PFSK-1 (cell line): ENCODE results near the gene EEF1AKMT2.

Experiments
- FOXP2 ChIP-seq: optimal IDR thresholded peaks from 2 replicates; pipeline ENCODE3; 2011; ENCODE audit warnings: borderline replicate concordance, control low read depth, inconsistent platforms; ENCODE audit not compliant: insufficient read depth; ENCODE audit errors: extremely low read length, extremely low read depth
- POLR2AphosphoS5 ChIP-seq: IDR thresholded peaks from 2 replicates; pipeline ENCODE4 v1.6.1; 2012; ENCODE audit warnings: low read depth, mild to moderate bottlenecking, control low read depth, low read length, moderate library complexity
- REST ChIP-seq, 2 experiments: IDR thresholded peaks; 2 replicates each; pipeline versions ENCODE4 v1.6.1 to v1.8.0; 2011 to 2012; ENCODE audit warnings: low read depth in 2 of 2, low read length in 2 of 2, control low read depth in 1 of 2, inconsistent platforms in 1 of 2, mild to moderate bottlenecking in 1 of 2, moderate library complexity in 1 of 2; ENCODE audit not compliant: insufficient read depth in 1 of 2
- SIN3A ChIP-seq: IDR thresholded peaks from 2 replicates; pipeline ENCODE4 v1.6.1; 2012; ENCODE audit warnings: mild to moderate bottlenecking, low read length, moderate library complexity, borderline replicate concordance; ENCODE audit not compliant: insufficient read depth
- TAF1 ChIP-seq: IDR thresholded peaks from 2 replicates; pipeline ENCODE4 v1.6.1; 2012; ENCODE audit warnings: low read length, control low read depth, borderline replicate concordance; ENCODE audit not compliant: insufficient read depth

Gene EEF1AKMT2

GRCh38 chr10:124748166-124748565 is 43.5 kb downstream of the EEF1AKMT2 start:
- TF ChIP-seq REST (IDR thresholded peaks at IDR 0.05; ENCODE audit: insufficient read depth in 1 of 2, low read depth in 2 of 2, low read length in 2 of 2) (peak; percentile 51 to 78; a peak in 3 of 4 replicates), SIN3A (no peak)

DNA sequence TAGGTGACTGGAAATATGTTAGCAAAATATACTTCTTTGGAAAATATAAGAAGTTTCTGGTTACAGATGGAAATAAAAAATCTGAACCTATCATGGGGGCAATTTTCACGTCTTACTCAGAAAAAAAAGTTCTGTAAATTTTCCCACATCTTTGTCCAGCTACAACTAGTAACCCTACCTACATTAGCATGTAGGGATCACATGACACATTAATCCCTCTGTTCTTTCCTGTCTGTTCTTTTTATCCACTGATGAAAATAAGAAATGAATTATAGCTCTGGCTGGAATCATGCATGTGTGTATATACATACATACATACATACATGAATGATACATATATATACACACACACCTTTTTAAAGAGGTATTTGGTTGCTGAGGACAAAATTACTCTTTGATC is 43.9 kb downstream of the EEF1AKMT2 start:
- TF ChIP-seq FOXP2 (no peak), REST (IDR thresholded peaks at IDR 0.05; ENCODE audit: insufficient read depth in 1 of 2, low read depth in 2 of 2, low read length in 2 of 2) (no peak), POLR2AphosphoS5 (no peak), SIN3A (no peak), TAF1 (no peak)

- no peak for TF ChIP-seq SIN3A
- TF ChIP-seq FOXP2: no peak
- TF ChIP-seq POLR2AphosphoS5: no peak
- no peak for TF ChIP-seq REST (IDR thresholded peaks at IDR 0.05; ENCODE audit: insufficient read depth in 1 of 2, low read depth in 2 of 2, low read length in 2 of 2)
- no peak for TF ChIP-seq TAF1
These were observed 44.7 kb downstream of the EEF1AKMT2 start for GRCh38 chr10:124746992-124747391.

DNA sequence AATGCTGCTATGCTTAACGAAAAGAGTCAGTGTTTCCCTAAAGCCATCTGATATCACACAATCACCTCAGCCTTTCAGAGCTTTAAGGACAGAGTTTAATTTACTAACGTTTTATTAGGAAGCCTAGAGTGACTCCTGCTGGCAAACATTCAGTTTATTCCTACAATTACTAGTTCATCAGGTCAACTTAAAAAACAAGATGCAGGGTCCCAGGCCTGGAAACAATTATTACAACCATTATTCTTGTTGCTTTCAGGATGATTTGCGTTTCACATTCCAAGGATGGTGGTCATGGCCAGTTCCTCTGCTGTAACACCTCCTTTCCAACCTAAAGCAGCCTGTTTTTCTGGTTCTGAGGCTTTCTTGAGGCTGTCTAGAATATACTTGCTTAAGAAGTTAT is 46.0 kb downstream of the EEF1AKMT2 start:
- TF ChIP-seq SIN3A: no peak
- TF ChIP-seq POLR2AphosphoS5: no peak
- no peak for TF ChIP-seq TAF1
- TF ChIP-seq FOXP2: no peak
- no peak for TF ChIP-seq REST (IDR thresholded peaks at IDR 0.05; ENCODE audit: insufficient read depth in 1 of 2, low read depth in 2 of 2, low read length in 2 of 2)

DNA sequence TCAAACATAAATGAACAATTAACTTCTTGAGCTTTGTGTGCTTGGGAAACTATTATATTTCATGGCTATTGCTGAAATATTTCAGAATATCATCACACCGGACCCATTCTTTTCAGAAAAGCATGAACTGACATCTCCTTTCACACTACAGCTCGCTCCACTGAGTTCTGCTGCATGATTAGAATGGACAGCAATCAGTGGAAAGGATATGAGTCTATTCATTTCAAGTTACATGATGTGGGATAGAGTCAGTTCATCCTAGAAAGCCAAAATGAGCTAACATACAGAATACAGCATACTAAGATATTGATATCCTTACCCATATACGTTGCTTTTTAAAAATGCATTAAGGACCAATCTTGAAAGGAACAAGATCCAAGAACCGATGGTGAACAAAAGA is 46.4 kb downstream of the EEF1AKMT2 start:
- TF ChIP-seq POLR2AphosphoS5 (no peak), FOXP2 (no peak), REST (IDR thresholded peaks at IDR 0.05; ENCODE audit: insufficient read depth in 1 of 2, low read depth in 2 of 2, low read length in 2 of 2) (no peak)
